PFSK-1 (cell line): ENCODE results near the gene NUDT22.

Experiments
- POLR2AphosphoS5 ChIP-seq: IDR thresholded peaks from 2 replicates; pipeline ENCODE4 v1.6.1; 2012; ENCODE audit warnings: low read depth, mild to moderate bottlenecking, control low read depth, low read length, moderate library complexity
- REST ChIP-seq, 2 experiments: IDR thresholded peaks; 2 replicates each; pipeline versions ENCODE4 v1.6.1 to v1.8.0; 2011 to 2012; ENCODE audit warnings: low read depth in 2 of 2, low read length in 2 of 2, control low read depth in 1 of 2, inconsistent platforms in 1 of 2, mild to moderate bottlenecking in 1 of 2, moderate library complexity in 1 of 2; ENCODE audit not compliant: insufficient read depth in 1 of 2
- SIN3A ChIP-seq: IDR thresholded peaks from 2 replicates; pipeline ENCODE4 v1.6.1; 2012; ENCODE audit warnings: mild to moderate bottlenecking, low read length, moderate library complexity, borderline replicate concordance; ENCODE audit not compliant: insufficient read depth
- TAF1 ChIP-seq: IDR thresholded peaks from 2 replicates; pipeline ENCODE4 v1.6.1; 2012; ENCODE audit warnings: low read length, control low read depth, borderline replicate concordance; ENCODE audit not compliant: insufficient read depth

- TF ChIP-seq TAF1: no peak
- TF ChIP-seq POLR2AphosphoS5: no peak
- TF ChIP-seq SIN3A: no peak
- TF ChIP-seq REST (IDR thresholded peaks at IDR 0.05; ENCODE audit: insufficient read depth in 1 of 2, low read depth in 2 of 2, low read length in 2 of 2): no peak
Observed at GRCh38 chr11:64253481-64253880, 27.4 kb downstream of the NUDT22 start.
